GM21717 (cell line): ENCODE measurements around the gene CCDC102B.
"Not testable (repeated sequence)": the region's sequence is repeated elsewhere in the genome, so short reads cannot be mapped to it uniquely, and the experiment has no call there.

Source experiments
- ATAC-seq: cut with Tn5 transposase; IDR thresholded peaks from one replicate; pipeline ENCODE4 v1.9.1; 2021; ENCODE audit warnings: mild to moderate bottlenecking, moderate library complexity; ENCODE audit not compliant: unreplicated experiment

The CCDC102B gene

DNA sequence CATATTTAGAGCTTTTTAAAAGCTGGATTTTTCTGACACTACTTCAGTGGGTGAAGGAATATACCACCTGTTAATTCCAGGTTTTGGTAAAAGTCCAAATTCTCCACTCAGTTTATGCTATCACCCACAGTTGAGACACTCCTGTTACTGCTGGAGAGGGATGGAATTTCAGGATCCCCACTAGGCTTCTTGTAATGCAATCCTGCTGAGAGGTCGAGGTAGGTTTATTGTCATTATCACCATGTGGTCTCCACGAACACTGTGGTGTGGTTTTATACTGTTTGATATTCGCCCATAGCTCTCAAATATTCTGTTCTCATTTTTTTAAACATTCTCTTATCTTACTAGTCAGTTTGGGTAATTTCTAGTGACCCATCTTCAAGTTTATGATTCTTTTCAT, 167.9 kb downstream of the CCDC102B start:
- no peak for ATAC-seq

DNA sequence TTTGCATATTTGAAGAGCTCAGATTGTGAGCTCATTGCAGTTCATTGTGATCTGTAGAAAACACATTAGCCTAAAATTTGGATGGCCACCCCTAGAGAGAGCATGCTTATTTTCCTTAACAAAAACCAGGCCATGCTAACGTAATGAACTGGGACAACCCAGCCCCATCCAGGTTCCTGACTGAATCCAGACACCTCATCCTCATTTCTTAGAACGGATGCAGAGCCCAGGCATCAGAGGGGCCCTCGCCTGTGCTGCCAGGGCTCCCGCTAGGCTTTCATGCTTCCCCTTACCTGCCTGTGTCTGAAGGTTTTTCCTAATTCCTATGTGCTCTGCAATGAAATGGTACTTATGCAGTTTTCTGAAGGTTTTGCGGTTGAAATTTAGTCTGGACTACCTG, 171.1 kb downstream of the CCDC102B start:
- ATAC-seq: no peak

DNA sequence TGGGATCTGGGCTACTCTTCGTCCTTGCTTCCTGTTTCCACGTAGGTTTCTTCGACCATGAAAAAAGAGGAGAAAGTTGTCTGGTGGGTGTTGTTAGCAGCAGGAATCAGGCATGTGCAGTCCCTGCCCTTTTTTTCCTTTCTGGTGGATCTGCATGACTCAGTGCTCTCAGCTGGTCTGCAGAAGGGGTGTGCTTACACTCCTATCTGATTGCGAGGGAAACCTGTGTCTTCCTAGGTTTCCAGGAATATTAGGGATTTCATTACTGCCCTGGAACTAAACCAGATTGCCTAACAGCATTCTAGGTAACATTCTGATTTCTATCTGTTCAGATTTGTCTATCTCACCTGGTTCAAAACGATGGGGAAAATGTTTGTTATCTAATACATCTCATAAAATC, 174.3 kb downstream of the CCDC102B start:
- ATAC-seq: no peak

DNA sequence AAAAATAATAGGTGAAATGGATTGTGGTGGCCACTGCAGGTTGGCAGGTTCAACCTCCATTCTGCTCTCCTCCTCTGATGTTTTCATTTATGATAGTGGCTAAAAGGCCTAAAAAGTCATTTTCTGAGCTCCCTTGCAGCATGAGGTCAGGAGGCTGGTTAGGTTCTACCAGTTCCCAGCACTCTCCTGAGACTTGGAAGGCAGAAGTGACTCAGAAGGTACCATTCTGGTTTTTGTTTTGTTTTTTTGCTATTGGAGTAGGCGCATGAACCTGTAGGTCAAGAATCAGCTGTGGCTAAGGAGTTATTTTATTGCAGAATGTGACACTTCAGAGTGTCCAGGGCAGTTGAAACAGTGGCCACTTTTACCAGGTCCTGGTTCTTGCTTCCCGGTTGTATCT, 181.9 kb downstream of the CCDC102B start:
- no peak for ATAC-seq

DNA sequence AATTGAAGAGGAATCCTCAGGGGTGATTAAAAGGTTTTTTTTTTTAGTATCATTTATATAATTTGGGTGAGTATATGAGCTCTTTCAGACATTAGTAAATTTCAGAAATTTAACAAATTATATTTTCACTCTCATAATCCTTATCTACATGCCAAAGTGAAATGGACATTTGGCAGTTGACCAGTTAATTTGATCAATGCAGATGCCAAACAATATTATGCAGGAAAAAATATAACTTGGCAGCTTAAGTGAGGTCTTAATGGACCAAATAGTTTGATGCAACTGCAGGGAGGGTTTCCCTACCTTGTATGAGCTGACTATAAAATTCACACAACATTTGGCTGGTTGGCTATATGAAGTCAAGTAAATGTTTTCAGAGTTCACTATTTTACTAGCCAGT, 185.2 kb downstream of the CCDC102B start:
- no peak for ATAC-seq

DNA sequence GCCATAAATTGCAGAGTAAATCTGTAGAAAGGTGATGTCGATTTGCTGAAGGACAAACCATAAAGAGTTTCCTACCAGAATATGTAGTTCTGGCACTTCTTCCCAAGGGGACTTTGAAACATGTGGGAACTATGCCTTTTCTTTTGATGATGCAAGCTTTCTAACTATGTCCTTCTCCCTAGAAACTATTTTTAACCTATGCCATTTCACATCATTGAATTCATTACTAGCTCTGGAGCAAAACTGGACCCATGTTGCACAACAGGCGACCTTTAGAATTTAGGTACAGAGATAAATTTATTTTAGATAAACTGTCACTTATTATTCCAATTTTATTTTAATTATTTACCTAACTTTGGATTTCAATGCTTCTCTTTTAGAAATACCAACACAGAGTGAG, 186.5 kb downstream of the CCDC102B start:
- no peak for ATAC-seq

DNA sequence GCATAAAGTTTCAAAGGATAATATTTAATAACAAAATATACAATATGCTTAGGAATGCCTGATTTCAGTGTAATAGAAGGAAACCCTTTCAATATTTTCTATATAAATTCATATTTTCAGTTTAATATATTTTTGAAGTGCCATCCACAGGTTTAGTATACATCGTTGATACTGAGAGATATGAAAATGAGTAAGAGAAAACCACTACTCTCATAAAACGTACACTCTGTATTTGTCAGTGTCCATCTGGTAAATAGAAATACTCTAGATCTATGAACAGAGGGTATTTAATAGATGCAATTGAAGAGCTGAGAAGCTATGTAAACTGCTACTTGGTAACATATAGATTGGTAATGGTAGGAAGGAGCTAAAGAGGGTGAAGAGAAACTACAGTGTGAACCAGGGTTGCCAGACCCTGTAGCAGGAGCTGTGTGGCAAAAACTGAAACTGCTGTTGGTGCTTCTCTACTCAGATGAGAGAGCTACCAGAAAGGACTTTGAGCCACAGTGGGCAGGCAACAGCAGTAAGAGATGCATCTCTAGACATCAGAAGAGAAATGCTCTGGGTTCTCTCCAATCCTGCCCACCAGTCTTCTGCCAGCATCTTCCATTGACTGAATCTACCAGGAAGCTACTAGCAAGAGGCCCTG, 187.4 kb downstream of the CCDC102B start:
- peak; percentile 99 for ATAC-seq

DNA sequence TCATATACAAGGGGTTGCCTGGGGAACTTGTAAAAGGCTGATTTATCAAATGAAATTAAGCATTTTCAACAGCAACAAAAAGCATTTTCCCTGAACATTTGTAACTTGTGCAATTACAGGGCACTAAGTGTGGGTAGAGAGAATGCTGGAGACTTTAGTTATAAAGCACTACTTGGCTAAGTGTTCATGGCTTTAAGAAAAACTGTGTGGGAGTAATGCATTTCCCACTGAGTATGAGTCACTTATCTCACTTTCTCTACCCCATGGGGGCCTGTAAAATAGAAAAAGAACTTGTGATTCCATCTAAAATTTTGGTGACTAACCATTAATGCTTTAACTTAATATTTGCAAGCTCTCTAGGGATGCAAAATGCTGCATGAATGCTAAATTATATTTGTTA, 193.4 kb downstream of the CCDC102B start:
- peak; percentile 62 for ATAC-seq

DNA sequence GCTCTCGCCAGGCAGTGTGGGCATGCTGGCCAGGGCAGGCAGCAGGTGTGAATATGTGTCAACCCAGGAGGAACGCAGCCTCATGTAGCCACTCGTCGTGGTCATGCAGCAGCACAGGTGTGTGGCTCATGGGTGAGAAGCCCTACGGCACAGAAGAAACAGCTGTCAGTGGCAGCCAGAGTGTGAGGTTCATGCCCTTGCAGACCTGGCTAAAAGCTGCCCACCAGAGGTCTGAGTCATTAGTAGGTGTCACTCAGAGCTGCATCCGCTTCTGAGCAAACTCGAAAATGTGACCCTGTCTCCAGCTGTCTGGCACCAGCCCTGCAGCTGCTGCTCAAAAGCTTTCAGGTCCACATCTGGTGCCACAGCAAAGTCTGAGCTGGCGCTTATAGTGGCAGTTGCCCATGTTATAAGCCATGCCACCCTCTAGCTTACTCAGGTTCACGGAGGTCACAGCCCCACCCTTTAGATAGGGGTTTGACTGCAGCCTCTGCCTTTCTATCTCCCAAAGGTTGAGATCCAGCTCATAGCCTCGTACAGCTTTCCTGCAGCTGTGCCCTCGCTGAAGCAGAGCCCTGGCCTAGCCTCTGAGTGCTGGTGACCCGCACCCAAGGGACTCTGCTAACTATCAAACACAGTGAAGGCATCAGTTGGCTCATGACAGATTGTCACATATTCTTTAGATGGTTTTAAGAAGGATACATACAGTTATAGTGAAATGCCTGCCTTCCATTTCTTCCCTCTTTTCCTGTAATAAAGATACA, 195.0 kb downstream of the CCDC102B start:
- ATAC-seq: peak; percentile 85

DNA sequence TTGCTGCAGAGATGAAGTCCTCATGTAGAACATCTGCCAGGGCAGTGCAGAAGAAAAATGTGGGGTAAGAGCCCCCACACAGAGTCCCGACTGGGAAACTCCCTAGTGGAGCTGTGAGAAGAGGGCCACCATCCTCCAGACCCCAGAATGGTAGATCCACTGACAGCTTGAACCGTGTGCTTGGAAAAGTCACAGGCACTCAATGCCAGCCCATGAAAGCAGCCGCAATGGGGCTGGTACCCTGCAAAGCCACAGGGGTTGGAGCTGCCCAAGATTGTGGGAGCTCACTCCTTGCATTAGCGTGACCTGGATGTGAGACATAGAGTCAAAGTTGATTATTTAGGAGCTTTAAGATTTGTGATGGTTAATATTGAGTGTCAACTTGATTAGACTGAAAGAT, 197.8 kb downstream of the CCDC102B start:
- no peak for ATAC-seq

DNA sequence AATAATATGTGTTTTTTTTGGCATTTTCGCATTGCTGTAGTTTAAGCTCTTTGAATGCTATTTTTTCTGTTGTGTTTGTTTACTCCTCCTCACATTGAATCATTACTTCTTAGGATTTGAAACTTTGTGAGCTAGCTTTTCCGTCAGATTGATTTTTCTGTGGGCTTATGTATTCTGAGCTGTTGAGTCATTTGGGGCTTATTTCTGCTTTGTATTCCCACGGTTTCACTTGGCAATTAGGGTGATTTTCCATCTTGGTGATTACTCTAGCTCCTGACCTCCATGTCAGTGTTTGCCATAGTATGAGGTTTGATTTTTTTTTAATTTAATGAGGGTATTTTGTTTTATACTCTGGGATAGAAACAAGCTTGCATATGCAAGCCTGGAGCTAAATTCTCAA, 200.0 kb downstream of the CCDC102B start:
- no peak for ATAC-seq

DNA sequence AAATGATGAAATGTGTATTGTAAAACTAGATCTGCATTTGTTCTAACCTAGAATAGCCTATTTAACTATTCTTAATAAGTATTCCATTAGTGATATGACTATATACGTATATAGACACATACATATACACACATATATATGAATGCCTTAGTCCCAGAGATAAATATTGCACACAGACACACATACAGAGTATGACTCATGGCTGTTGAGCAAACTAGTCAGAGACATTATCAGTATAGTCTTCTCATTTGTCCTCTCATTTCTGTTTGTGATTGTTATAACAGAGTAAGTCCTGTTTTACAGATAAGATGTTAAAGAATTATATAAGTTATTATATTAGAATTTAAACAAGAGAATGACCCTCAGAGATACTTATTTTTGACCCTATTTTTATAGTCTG, 202.5 kb downstream of the CCDC102B start:
- ATAC-seq: no peak

DNA sequence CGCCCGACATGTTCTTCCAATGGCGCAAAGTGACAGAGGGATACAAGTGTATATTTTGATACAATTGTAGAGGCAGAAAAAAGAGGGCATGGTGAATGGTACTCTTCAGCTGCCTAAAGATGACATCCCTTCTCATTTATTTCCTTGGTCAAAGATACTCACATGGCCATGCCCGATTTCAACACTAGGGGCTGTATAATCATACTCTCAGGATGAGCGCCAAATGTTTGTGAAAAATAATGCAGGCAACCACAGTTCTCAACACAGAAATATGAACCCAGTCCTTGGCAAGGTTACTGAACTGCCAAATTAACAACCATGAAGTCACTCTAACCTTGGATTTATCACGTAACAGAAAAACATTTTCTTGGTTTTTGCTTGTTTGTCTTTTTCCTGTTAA, 204.4 kb downstream of the CCDC102B start:
- ATAC-seq: no peak

DNA sequence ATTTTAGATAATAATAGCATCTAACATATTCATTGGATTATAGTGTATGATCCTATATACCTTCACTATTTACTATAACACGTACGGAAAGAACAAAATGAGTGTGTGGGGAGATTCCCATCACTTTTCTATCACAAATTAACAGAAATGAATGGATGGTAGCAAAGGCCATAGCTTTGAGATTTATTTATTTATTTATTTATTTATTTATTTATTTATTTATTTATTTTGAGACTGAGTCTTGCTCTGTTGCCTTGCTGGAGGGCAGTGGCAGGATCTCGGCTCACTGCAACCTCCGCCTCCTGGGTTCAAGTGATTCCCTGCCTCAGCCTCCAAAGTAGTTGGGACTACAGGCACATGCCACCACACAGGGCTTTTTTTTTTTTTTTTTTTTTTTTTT, 208.3 kb downstream of the CCDC102B start:
- ATAC-seq: not testable (repeated sequence)

DNA sequence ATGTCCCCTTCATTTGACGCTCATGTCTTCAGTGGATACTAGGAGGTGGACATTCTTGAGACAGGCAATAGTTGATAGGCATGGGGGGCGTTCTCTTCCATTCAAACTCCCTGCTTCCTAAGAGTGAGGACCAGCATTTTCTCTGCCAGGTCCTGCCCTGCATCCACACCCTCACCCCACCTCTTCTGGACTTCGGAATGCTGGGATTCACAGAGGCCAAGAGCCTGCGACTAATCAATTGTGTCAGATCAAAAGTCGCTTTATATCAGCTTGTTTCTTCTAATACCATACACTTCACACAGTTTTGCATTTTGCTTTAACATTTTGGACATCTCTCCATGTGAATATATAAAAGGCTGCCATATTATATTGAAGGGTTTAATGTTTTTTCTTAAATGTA, 210.7 kb downstream of the CCDC102B start:
- no peak for ATAC-seq

DNA sequence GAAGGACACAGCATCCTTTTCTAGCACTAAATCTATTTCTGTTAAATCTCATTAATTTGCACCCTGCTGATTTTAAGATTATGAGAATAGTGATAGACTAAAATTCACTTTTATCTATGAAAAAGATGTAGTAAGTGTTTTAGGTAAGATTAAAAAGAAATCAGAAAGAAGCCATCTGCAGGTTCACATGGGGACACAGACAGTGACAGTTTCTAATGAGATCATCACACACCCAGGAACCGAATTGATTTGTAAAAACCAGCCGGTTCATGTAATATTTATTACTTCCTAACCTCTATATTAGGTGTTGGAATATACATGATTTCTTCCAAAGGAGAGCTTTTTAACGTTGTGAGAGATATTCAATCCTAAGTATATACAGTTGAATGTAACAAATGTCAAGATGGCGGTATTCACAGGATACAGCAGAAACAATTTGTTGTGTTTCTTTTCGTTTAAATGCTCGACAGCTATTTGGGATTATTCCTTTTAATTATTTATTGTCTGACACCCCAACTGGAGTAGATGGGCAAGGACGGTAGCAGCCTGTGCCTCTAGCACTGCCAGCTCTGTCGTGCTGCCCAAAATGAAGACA, 223.4 kb downstream of the CCDC102B start:
- ATAC-seq: no peak

DNA sequence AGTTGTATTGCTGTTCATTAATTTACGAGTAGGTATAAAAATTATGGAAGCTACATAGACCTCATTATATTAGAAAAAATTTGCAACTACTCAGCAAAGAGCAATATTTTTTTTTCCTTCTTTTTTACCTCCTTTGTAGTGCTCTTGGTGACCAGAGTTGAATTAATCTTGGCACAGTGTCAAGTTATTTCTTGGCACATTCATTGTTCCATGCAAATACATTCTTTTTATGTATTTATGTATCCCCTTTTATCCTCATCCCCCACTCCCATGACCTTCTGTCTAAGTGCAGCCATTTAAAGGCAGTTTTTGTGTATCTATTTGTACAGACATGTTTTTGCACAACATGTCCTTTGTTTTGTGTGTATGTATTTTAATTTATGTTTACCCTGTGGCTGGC, 224.5 kb downstream of the CCDC102B start:
- no peak for ATAC-seq

DNA sequence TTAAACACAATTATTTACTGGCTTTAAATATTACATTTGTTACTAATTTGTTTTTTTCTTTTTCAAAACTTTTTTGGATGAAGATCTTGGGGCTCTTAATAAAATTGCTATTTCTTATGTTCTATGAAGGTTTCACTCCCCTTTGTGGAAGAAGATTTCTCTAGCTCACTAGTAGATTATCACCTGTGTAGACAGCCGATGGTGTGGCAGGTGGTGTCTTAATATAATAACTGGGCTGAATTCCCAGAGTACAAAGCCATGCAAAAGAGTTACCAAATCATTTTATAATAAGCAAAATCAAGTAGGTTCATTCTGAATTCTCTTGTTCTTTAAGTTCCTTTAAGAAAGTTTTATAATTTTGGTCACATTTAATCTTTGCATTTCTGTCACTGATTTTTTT, 233.7 kb downstream of the CCDC102B start:
- no peak for ATAC-seq

DNA sequence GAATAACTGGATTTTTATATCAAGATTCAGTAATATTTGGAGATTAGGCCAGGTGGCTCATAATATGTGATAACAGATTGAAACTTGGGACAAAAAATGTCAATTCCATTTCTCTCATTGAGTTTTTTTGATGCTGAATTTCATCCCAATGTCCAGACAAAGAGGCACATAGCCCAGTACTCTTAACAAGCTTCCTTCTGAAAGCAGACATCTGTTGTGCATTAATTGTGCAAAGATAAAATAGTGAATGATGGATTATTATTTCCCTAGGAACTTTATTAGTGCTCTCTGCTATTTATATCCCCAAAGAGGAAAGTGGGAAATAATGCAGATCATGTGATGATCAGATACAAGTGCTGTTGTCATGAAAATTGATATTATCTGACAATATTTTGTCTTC, 234.1 kb downstream of the CCDC102B start:
- ATAC-seq: no peak

DNA sequence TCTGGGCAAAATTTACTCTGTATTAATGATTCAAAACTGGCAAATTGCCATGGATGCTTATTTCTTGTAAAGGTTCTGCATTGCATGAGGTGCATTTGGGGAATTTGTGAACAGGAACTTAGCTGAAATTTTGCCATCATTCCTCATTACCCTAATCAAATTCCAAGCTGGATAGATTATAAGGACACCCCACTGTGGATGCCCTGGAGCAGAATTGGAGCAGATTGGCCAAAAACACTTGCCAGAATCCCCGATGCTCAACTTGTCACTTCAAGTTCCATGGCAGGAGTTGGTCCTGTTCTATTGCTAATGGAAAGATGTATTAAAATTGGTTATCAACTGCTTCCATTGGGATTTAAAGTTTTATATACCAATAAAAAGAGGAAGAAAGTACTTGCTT, 237.9 kb downstream of the CCDC102B start:
- no peak for ATAC-seq

DNA sequence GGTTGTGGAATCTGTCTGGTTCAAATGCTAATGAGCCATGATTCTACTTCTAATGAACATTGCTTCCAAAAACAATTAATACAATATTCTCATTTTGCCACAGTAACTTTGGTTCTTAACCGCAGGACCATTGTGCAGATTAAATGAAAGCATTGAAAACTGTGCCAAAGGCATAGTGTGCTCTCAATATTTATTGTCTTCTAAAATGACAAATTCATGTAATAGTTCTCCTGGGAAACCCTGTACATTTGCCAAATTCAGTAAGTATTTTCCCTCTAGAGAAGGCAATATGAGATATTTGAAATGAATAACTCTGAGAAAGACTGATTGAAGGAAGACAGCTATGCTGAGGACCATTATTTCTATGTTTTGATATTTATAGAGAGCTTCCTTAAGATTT, 246.3 kb downstream of the CCDC102B start:
- no peak for ATAC-seq

DNA sequence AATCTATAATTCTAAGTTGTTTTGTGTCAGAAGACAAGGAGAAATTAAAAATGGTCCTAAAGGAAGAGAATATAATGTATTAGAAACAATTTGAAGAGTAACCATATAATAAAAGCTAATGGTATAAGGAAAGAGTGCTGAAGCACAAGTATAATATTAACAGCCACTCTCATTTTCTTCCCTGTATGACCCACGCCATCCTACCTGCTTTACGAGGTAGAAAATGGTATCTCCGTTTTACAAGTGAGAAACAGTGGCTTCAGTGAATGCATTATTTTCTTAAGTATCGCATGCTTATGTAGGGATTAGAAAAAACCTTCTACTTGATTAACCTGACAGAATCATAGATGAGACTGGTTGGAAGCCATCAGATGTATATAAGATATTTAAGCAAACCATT, 266.2 kb downstream of the CCDC102B start:
- ATAC-seq: no peak
